ENCODE measurements around the gene LBX2. TPM values are rescaled to one million over a fixed set of nuclear protein-coding genes. Genes with fewer than 3 reads are reported as not detected.

The LBX2 gene
- polyA plus RNA-seq, 1 experiment = 0.61 TPM

- Histone ChIP-seq H3K36me3 (ENCODE audit: control insufficient read depth, insufficient read depth, low read length) (peaks cover 15% of the 10 kb centered on the region), H3K27me3 (ENCODE audit: control insufficient read depth, insufficient read depth, low read length) (no peaks in the 10 kb centered on the region), H3K4me3 (ENCODE audit: low read depth, low read length) (peak overlapping the region; percentile 86)
- ChIA-PET POLR2A (interaction anchor here (0.6 kb wide), 1 partner anchor 19 kb away, joined by 5 read pairs; no protein-coding TSS in a partner anchor), CTCF (interaction anchor here (1.3 to 2.3 kb wide), 2 partner anchors 8 to 124 kb away, joined by 4 to 11 read pairs; no protein-coding TSS in a partner anchor)
- DNase-seq (ENCODE audit: low read depth) = no peak
- no peak for TF ChIP-seq CTCF (IDR thresholded peaks at IDR 0.05; ENCODE audit: insufficient read depth, low read depth, low read length)
These were observed 40.5 kb downstream of the LBX2 start for GRCh38 chr2:74458938-74459363.

- DNase-seq (ENCODE audit: low read depth) = peak; percentile 100
- POLR2A ChIA-PET = interaction anchor here (0.6 kb wide), 1 partner anchor 20 kb away, joined by 5 read pairs; no protein-coding TSS in a partner anchor
- no peak for TF ChIP-seq CTCF (IDR thresholded peaks at IDR 0.05; ENCODE audit: insufficient read depth, low read depth, low read length)
- CTCF ChIA-PET = interaction anchor here (1.3 to 2.3 kb wide), 2 partner anchors 9 to 123 kb away, joined by 4 to 11 read pairs; no protein-coding TSS in a partner anchor
- Histone ChIP-seq H3K36me3 (ENCODE audit: control insufficient read depth, insufficient read depth, low read length) (peaks cover 15% of the 10 kb centered on the region), H3K27me3 (ENCODE audit: control insufficient read depth, insufficient read depth, low read length) (no peaks in the 10 kb centered on the region), H3K4me3 (ENCODE audit: low read depth, low read length) (peak within 1 kb of the TSS; percentile 86)
These were observed 41.1 kb downstream of the LBX2 start, which contains the start of gene WBP1 for GRCh38 chr2:74458132-74458937. Gene WBP1 (plus strand): TSS chr2:74458438. CDS start chr2:74458603, 165 bp downstream.

GRCh38 chr2:74457549-74458131, 41.8 kb downstream of the LBX2 start:
- peaks cover 14% of the 10 kb centered on the region for H3K36me3 ChIP-seq (ENCODE audit: control insufficient read depth, insufficient read depth, low read length)
- no peak for DNase-seq (ENCODE audit: low read depth)
- CTCF ChIA-PET = interaction anchor here (1.2 to 2.3 kb wide), 3 partner anchors 10 to 122 kb away, joined by 4 to 11 read pairs (median 4); partner anchors contain the start of genes CCDC142 and TTC31
- H3K4me3 ChIP-seq (ENCODE audit: low read depth, low read length) = peak overlapping the region; percentile 56
- H3K27me3 ChIP-seq (ENCODE audit: control insufficient read depth, insufficient read depth, low read length) = no peaks in the 10 kb centered on the region
- TF ChIP-seq CTCF (IDR thresholded peaks at IDR 0.05; ENCODE audit: insufficient read depth, low read depth, low read length) = no peak
- POLR2A ChIA-PET = no interaction called here

- CTCF ChIA-PET = interaction anchor here (0.9 to 2.3 kb wide), 3 partner anchors 26 to 122 kb away, joined by 3 to 11 read pairs (median 4); partner anchors contain the start of genes CCDC142 and TTC31
- POLR2A ChIA-PET = no interaction called here
- no peak for TF ChIP-seq CTCF (IDR thresholded peaks at IDR 0.05; ENCODE audit: insufficient read depth, low read depth, low read length)
- Histone ChIP-seq H3K4me3 (ENCODE audit: low read depth, low read length) (peak overlapping the region; percentile 56), H3K36me3 (ENCODE audit: control insufficient read depth, insufficient read depth, low read length) (peaks cover 11% of the 10 kb centered on the region), H3K27me3 (ENCODE audit: control insufficient read depth, insufficient read depth, low read length) (no peaks in the 10 kb centered on the region)
- DNase-seq (ENCODE audit: low read depth) = no peak
These were observed 42.3 kb downstream of the LBX2 start for GRCh38 chr2:74457129-74457548.

Measured in BJ (cell line).